Neural cell (in vitro differentiated cells): ENCODE results near the gene POM121. TPM values are rescaled to one million over a fixed set of nuclear protein-coding genes. Genes with fewer than 3 reads are reported as not detected.
A peak's percentile ranks its signal among the peaks of the same experiment; 100 is the strongest.

Source experiments
- H2AFZ ChIP-seq: fragments of 200-600, 300-800 bp; sonication (generic), shearing (Covaris generic); 2 replicates; pipeline ENCODE4 v1.6.0; 2014; ENCODE audit warnings: low read depth, mild to moderate bottlenecking, antibody characterized with exemption, low read length, moderate library complexity
- H3F3A ChIP-seq: fragments of 200-600 bp; shearing (Covaris generic); 2 replicates; pipeline ENCODE4 v1.6.1; 2016; ENCODE audit warnings: mild to moderate bottlenecking, moderate library complexity, mixed read lengths, antibody characterized with exemption, low read length; ENCODE audit not compliant: insufficient read depth, poor library complexity, severe bottlenecking
- H3K27ac ChIP-seq: fragments of 200-600, 300-800 bp; sonication (generic), shearing (Covaris generic); 2 replicates; pipeline ENCODE4 v1.5.1; 2014; ENCODE audit warnings: mild to moderate bottlenecking, low read length, moderate library complexity
- H3K27me3 ChIP-seq: fragments of 300-800, 200-600 bp; sonication (generic), shearing (Covaris generic); 2 replicates; pipeline ENCODE4 v1.6.0; 2014; ENCODE audit warnings: mild to moderate bottlenecking, low read depth, low read length, moderate library complexity; ENCODE audit not compliant: insufficient read depth
- H3K36me3 ChIP-seq: fragments of 300-800, 200-600 bp; sonication (generic), shearing (Covaris generic); 2 replicates; pipeline ENCODE4 v1.5.1; 2014; ENCODE audit warnings: mild to moderate bottlenecking, antibody characterized with exemption, low read length, moderate library complexity; ENCODE audit not compliant: insufficient read depth
- H3K4me2 ChIP-seq: fragments of 300-800, 200-600 bp; sonication (generic), shearing (Covaris generic); 2 replicates; pipeline ENCODE4 v1.6.0; 2014; ENCODE audit warnings: mild to moderate bottlenecking, low read length
- H3K4me3 ChIP-seq: fragments of 300-800, 200-600 bp; sonication (generic), shearing (Covaris generic); 2 replicates; pipeline ENCODE4 v1.5.1; 2014; ENCODE audit warnings: mild to moderate bottlenecking, low read length, moderate library complexity
- H3K79me2 ChIP-seq: fragments of 200-600 bp; shearing (Covaris generic); replicated peaks from 2 replicates; pipeline ENCODE4 v1.6.0; 2014; ENCODE audit warnings: mild to moderate bottlenecking, low read length, moderate library complexity; ENCODE audit not compliant: insufficient read depth
- H3K9ac ChIP-seq: fragments of 300-800, 200-600 bp; sonication (generic), shearing (Covaris generic); 2 replicates; pipeline ENCODE4 v1.6.1; 2016; ENCODE audit warnings: mild to moderate bottlenecking, low read length, mixed read lengths
- H3K9me2 ChIP-seq: fragments of 200-600 bp; shearing (Covaris generic); 2 replicates; pipeline ENCODE4 v1.6.1; 2016; ENCODE audit warnings: mild to moderate bottlenecking, low read length, mixed read lengths; ENCODE audit not compliant: insufficient read depth
- H3K9me3 ChIP-seq: fragments of 200-600, 300-800 bp; sonication (generic), shearing (Covaris generic); 2 replicates; pipeline ENCODE4 v1.6.1; 2016; ENCODE audit warnings: mild to moderate bottlenecking, mixed run types, low read length, moderate library complexity, mixed read lengths
- H4K20me1 ChIP-seq: fragments of 200-600 bp; shearing (Covaris generic); 2 replicates; pipeline ENCODE4 v1.6.1; 2016; ENCODE audit warnings: mild to moderate bottlenecking, mixed run types; ENCODE audit not compliant: insufficient read depth
- EP300 ChIP-seq: fragments of 450-650 bp; conservative IDR thresholded peaks from 2 replicates; pipeline ENCODE4 v1.6.1; 2014; ENCODE audit warnings: antibody characterized with exemption, mild to moderate bottlenecking, moderate library complexity; ENCODE audit not compliant: poor library complexity, severe bottlenecking
- EZH2 ChIP-seq: fragments of 200-600, 300-800 bp; shearing (Covaris generic), sonication (generic); IDR thresholded peaks from 2 replicates; pipeline ENCODE4 v1.6.1; 2014; ENCODE audit warnings: antibody characterized with exemption, low read length, borderline replicate concordance, mild to moderate bottlenecking; ENCODE audit not compliant: insufficient read depth, poor library complexity, severe bottlenecking
- MXI1 ChIP-seq: fragments of 450-650 bp; conservative IDR thresholded peaks from 2 replicates; pipeline ENCODE4 v1.6.1; 2014; ENCODE audit warnings: antibody characterized with exemption, mild to moderate bottlenecking; ENCODE audit not compliant: poor library complexity, severe bottlenecking
- POLR2AphosphoS5 ChIP-seq: IDR thresholded peaks from 2 replicates; pipeline ENCODE4 v1.6.1; 2012
- RAD21 ChIP-seq: fragments of 450-650 bp; conservative IDR thresholded peaks from 2 replicates; pipeline ENCODE4 v1.6.1; 2014; ENCODE audit warnings: antibody characterized with exemption, mild to moderate bottlenecking, moderate library complexity
- SMC3 ChIP-seq: fragments of 450-650 bp; conservative IDR thresholded peaks from 2 replicates; pipeline ENCODE4 v1.6.1; 2014; ENCODE audit warnings: antibody characterized with exemption, mild to moderate bottlenecking, moderate library complexity; ENCODE audit not compliant: poor library complexity
- TAF1 ChIP-seq: IDR thresholded peaks from 2 replicates; pipeline ENCODE4 v1.6.1; 2012; ENCODE audit warnings: low read depth
- polyA plus RNA-seq: library from polyadenylated mRNA; depleted of rRNA; stranded (reverse); fragments of >200 nt; gene quantifications from 2 replicates; pipeline ENCODE4 v1.2.3, GENCODE V29; 2014
- TF ChIP-seq, protein P1 (sequence below): fragments of 450-650 bp; IDR thresholded peaks from 2 replicates; pipeline ENCODE4 v1.5.1; 2014; ENCODE audit warnings: antibody characterized with exemption, mild to moderate bottlenecking, moderate library complexity; ENCODE audit not compliant: poor library complexity, severe bottlenecking
- TF ChIP-seq, protein P2 (sequence below): IDR thresholded peaks from 2 replicates; pipeline ENCODE4 v1.6.1; 2012; ENCODE audit warnings: borderline replicate concordance

POM121 gene
- polyA plus RNA-seq, 1 donor from 2014 or later, result 5.3 TPM

DNA sequence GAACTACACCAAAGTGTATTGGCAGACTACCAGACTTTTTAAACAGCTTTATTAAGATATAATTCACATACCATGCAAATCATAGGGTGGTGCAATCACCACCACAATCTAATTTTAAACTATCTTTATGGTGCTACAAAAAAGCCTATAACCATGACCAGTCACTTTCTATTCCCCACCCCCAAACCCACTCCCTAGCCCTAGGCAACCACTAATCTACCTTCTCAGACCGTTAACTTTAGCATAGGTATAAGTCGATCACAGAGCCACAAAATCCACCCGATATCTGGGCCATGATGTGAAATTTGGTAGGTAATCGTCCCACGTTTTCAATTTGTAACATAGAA is 536 bp upstream of the POM121 start:
- Histone ChIP-seq H3K79me2 (peaks cover 22% of the 10 kb centered on the region), H4K20me1 (no peaks in the 10 kb centered on the region), H3K27me3 (no peaks in the 10 kb centered on the region), H3K4me2 (peak overlapping the region; percentile 77), H3K9me3 (no peaks in the 10 kb centered on the region), H3K9ac (peak overlapping the region; percentile 84), H3F3A (no peaks in the 10 kb centered on the region), H2AFZ (peak overlapping the region; percentile 78), H3K9me2 (no peaks in the 10 kb centered on the region), H3K27ac (peak overlapping the region; percentile 87), H3K36me3 (no peaks in the 10 kb centered on the region), H3K4me3 (peak overlapping the region; percentile 91)
- TF ChIP-seq EZH2 (no peak), POLR2AphosphoS5 (no peak), SMC3 (no peak), MXI1 (no peak), TAF1 (no peak), EP300 (no peak), RAD21 (no peak)
- TF ChIP-seq, protein P1, sequence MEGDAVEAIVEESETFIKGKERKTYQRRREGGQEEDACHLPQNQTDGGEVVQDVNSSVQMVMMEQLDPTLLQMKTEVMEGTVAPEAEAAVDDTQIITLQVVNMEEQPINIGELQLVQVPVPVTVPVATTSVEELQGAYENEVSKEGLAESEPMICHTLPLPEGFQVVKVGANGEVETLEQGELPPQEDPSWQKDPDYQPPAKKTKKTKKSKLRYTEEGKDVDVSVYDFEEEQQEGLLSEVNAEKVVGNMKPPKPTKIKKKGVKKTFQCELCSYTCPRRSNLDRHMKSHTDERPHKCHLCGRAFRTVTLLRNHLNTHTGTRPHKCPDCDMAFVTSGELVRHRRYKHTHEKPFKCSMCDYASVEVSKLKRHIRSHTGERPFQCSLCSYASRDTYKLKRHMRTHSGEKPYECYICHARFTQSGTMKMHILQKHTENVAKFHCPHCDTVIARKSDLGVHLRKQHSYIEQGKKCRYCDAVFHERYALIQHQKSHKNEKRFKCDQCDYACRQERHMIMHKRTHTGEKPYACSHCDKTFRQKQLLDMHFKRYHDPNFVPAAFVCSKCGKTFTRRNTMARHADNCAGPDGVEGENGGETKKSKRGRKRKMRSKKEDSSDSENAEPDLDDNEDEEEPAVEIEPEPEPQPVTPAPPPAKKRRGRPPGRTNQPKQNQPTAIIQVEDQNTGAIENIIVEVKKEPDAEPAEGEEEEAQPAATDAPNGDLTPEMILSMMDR, result no peak
- TF ChIP-seq, protein P2, sequence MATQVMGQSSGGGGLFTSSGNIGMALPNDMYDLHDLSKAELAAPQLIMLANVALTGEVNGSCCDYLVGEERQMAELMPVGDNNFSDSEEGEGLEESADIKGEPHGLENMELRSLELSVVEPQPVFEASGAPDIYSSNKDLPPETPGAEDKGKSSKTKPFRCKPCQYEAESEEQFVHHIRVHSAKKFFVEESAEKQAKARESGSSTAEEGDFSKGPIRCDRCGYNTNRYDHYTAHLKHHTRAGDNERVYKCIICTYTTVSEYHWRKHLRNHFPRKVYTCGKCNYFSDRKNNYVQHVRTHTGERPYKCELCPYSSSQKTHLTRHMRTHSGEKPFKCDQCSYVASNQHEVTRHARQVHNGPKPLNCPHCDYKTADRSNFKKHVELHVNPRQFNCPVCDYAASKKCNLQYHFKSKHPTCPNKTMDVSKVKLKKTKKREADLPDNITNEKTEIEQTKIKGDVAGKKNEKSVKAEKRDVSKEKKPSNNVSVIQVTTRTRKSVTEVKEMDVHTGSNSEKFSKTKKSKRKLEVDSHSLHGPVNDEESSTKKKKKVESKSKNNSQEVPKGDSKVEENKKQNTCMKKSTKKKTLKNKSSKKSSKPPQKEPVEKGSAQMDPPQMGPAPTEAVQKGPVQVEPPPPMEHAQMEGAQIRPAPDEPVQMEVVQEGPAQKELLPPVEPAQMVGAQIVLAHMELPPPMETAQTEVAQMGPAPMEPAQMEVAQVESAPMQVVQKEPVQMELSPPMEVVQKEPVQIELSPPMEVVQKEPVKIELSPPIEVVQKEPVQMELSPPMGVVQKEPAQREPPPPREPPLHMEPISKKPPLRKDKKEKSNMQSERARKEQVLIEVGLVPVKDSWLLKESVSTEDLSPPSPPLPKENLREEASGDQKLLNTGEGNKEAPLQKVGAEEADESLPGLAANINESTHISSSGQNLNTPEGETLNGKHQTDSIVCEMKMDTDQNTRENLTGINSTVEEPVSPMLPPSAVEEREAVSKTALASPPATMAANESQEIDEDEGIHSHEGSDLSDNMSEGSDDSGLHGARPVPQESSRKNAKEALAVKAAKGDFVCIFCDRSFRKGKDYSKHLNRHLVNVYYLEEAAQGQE, result no peak

DNA sequence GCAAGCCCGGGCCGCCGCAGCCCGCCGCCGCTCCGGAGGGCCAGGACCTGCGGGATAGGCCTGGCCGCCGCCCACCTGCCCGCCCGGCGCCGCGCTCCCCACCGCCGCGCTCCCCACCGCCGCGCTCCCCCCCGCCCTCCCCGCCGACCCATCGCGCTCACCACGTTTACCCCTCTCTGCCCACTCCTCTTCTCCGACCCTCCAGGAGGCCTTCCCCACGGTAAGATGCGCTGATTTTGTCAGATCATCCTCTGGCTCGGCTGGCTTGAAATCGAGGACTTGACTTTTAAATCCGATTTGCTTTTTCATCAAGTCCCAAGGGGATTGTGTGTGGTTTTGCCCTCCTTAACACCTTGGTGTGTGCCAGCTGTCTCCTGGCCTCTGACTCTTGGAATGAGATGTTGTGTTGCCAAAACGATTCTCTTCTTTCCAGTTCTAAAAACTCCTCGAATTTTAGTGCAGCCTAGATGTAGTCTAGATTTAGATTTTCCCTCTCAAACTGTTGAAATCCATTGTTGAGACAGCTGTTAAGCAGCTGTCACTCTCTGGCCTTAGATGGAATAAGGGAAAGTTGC is 738 bp downstream of the POM121 start:
- H3K79me2 ChIP-seq, result peaks cover 16% of the 10 kb centered on the region

More for the DNA sequence above, 738 bp downstream of the POM121 start:
- Histone ChIP-seq H3K27me3 (no peaks in the 10 kb centered on the region), H3K36me3 (no peaks in the 10 kb centered on the region), H4K20me1 (no peaks in the 10 kb centered on the region), H2AFZ (no peak overlapping the region), H3K4me3 (peak overlapping the region; percentile 91), H3K9me2 (no peaks in the 10 kb centered on the region), H3K27ac (peak overlapping the region; percentile 87), H3K9ac (peak overlapping the region; percentile 84), H3K4me2 (peak overlapping the region; percentile 96), H3F3A (no peaks in the 10 kb centered on the region), H3K9me3 (no peaks in the 10 kb centered on the region)
- TF ChIP-seq POLR2AphosphoS5 (no peak), EP300 (no peak), SMC3 (no peak), MXI1 (no peak), TAF1 (no peak), RAD21 (no peak), EZH2 (no peak)
- TF ChIP-seq, protein P2, result no peak
- TF ChIP-seq, protein P1, result no peak
